ENCODE data around the gene PILRA. TPM values are rescaled to one million over a fixed set of nuclear protein-coding genes. Genes with fewer than 3 reads are reported as not detected.
"Not testable (repeated sequence)": the region's sequence is repeated elsewhere in the genome, so short reads cannot be mapped to it uniquely, and the experiment has no call there.

Gene PILRA
- total and polyA plus RNA-seq, 2 of the 13 experiments (the other 11 are each of a cell fraction or from before 2014, with no cell fraction given) = 0.13 to 1.3 TPM

DNA sequence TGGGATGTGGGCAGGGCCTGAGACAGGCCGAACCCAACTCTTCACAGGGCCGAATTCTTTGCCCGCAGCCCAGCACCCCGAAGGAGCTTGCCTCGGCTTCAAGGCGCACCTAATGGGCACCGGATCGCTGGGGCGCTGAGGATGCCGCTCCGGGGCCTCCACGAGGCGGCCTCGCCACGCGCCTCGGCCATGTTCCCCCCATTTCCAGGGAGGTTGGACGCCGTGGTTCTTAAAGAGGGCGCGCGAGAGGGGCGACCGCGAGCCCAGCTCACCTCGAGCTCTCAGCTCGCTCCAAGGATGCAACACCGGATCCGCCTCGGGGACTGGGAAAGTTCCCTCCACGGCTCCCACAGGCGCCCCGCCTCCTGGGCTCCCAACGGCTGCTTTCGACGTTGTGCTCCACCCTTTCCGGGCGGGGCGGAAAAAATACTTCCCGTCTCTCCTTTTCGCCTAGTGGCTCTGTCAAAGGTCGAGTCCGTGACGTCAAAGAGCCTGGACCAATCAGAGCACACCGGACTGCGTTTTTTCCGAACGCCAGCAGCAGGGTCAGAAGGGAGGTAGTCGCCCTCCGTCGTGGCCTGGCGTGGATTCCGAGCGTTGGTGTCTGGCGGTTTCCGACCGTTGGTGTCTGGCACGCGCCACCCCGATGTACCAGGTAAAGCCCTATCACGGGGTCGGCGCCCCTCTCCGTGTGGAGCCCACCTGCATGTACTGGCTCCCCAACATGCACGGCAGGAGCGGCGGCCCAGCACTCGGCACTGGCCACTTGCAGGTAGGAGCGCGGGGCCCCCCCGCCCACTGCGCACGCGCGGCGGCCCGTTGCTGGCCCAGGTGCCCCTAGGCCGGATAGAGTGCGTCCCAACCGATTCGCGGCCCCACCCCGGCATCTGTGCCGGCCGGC lies 37.5 kb upstream of the PILRA start (continued):
- TF ChIP-seq, protein P1, sequence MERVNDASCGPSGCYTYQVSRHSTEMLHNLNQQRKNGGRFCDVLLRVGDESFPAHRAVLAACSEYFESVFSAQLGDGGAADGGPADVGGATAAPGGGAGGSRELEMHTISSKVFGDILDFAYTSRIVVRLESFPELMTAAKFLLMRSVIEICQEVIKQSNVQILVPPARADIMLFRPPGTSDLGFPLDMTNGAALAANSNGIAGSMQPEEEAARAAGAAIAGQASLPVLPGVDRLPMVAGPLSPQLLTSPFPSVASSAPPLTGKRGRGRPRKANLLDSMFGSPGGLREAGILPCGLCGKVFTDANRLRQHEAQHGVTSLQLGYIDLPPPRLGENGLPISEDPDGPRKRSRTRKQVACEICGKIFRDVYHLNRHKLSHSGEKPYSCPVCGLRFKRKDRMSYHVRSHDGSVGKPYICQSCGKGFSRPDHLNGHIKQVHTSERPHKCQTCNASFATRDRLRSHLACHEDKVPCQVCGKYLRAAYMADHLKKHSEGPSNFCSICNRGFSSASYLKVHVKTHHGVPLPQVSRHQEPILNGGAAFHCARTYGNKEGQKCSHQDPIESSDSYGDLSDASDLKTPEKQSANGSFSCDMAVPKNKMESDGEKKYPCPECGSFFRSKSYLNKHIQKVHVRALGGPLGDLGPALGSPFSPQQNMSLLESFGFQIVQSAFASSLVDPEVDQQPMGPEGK (CRISPR knock-in tag; IDR thresholded peaks at IDR 0.05) = peak; percentile 75
- TF ChIP-seq FOXA1 (IDR thresholded peaks at IDR 0.05); CREM (CRISPR knock-in tag; IDR thresholded peaks at IDR 0.05): not testable (repeated sequence)
- peak; percentile 29; the same call in 1 of the 2 replicates for TF ChIP-seq FOXA1 (CRISPR knock-in tag; IDR thresholded peaks at IDR 0.05)
- peak; percentile 76; the same call in 1 of the 2 replicates for TF ChIP-seq ERF (CRISPR knock-in tag; IDR thresholded peaks at IDR 0.05)
- TF ChIP-seq ZNF792 (CRISPR knock-in tag; IDR thresholded peaks at IDR 0.05) = peak; percentile 55
- TF ChIP-seq, protein P2, sequence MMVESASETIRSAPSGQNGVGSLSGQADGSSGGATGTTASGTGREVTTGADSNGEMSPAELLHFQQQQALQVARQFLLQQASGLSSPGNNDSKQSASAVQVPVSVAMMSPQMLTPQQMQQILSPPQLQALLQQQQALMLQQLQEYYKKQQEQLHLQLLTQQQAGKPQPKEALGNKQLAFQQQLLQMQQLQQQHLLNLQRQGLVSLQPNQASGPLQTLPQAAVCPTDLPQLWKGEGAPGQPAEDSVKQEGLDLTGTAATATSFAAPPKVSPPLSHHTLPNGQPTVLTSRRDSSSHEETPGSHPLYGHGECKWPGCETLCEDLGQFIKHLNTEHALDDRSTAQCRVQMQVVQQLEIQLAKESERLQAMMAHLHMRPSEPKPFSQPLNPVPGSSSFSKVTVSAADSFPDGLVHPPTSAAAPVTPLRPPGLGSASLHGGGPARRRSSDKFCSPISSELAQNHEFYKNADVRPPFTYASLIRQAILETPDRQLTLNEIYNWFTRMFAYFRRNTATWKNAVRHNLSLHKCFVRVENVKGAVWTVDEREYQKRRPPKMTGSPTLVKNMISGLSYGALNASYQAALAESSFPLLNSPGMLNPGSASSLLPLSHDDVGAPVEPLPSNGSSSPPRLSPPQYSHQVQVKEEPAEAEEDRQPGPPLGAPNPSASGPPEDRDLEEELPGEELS (CRISPR knock-in tag; IDR thresholded peaks at IDR 0.05) = peak; percentile 40; the same call in 1 of the 2 replicates
- TF ChIP-seq YEATS4 (CRISPR knock-in tag; IDR thresholded peaks at IDR 0.05; ENCODE audit: borderline replicate concordance) = peak; percentile 95
- TF ChIP-seq ZNF607 (CRISPR knock-in tag; IDR thresholded peaks at IDR 0.05; ENCODE audit: borderline replicate concordance) = peak; percentile 93
- peak; percentile 52 for TF ChIP-seq ZNF777 (CRISPR knock-in tag; IDR thresholded peaks at IDR 0.05)
- peak; percentile 79; the same call in 1 of the 2 replicates for TF ChIP-seq SRY (CRISPR knock-in tag; IDR thresholded peaks at IDR 0.05)
- peak; percentile 69; the same call in 1 of the 2 replicates for TF ChIP-seq FOXK1 (CRISPR knock-in tag; IDR thresholded peaks at IDR 0.05; ENCODE audit: borderline replicate concordance, low read depth)
- peak; percentile 53; the same call in 1 of the 2 replicates for TF ChIP-seq ZNF335 (CRISPR knock-in tag; IDR thresholded peaks at IDR 0.05)
- TF ChIP-seq ZNF430 (CRISPR knock-in tag; IDR thresholded peaks at IDR 0.05) = peak; percentile 90
- peak; percentile 21; the same call in 1 of the 2 replicates for TF ChIP-seq GFI1 (CRISPR knock-in tag; IDR thresholded peaks at IDR 0.05; ENCODE audit: borderline replicate concordance)
- TF ChIP-seq ZNF333 (CRISPR knock-in tag; IDR thresholded peaks at IDR 0.05; ENCODE audit: borderline replicate concordance) = peak; percentile 75; the same call in 1 of the 2 replicates
- peak; percentile 32; the same call in 1 of the 2 replicates for TF ChIP-seq KMT2A (CRISPR knock-in tag; IDR thresholded peaks at IDR 0.05)
- peak; percentile 95 for TF ChIP-seq DMAP1 (CRISPR knock-in tag; IDR thresholded peaks at IDR 0.05)
- TF ChIP-seq, protein P3, sequence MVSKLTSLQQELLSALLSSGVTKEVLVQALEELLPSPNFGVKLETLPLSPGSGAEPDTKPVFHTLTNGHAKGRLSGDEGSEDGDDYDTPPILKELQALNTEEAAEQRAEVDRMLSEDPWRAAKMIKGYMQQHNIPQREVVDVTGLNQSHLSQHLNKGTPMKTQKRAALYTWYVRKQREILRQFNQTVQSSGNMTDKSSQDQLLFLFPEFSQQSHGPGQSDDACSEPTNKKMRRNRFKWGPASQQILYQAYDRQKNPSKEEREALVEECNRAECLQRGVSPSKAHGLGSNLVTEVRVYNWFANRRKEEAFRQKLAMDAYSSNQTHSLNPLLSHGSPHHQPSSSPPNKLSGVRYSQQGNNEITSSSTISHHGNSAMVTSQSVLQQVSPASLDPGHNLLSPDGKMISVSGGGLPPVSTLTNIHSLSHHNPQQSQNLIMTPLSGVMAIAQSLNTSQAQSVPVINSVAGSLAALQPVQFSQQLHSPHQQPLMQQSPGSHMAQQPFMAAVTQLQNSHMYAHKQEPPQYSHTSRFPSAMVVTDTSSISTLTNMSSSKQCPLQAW (CRISPR knock-in tag; IDR thresholded peaks at IDR 0.05) = peak; percentile 54; the same call in 1 of the 2 replicates
- TF ChIP-seq SAP130 (CRISPR knock-in tag; IDR thresholded peaks at IDR 0.05; ENCODE audit: low read depth) = peak; percentile 93
- peak; percentile 83; the same call in 1 of the 2 replicates for TF ChIP-seq SAFB2 (CRISPR knock-in tag; IDR thresholded peaks at IDR 0.05; ENCODE audit: borderline replicate concordance, low read depth)
- peak; percentile 36; the same call in 1 of the 2 replicates for TF ChIP-seq ZNF614 (CRISPR knock-in tag; IDR thresholded peaks at IDR 0.05; ENCODE audit: borderline replicate concordance)
- TF ChIP-seq ZNF263 (CRISPR knock-in tag; IDR thresholded peaks at IDR 0.05) = 0 out of 2 replicates have a peak, but pooled peaks have one; percentile 24
- peak; percentile 77; the same call in 1 of the 2 replicates for TF ChIP-seq HOXA5 (CRISPR knock-in tag; IDR thresholded peaks at IDR 0.05)
- TF ChIP-seq CREM (IDR thresholded peaks at IDR 0.05) = peak; percentile 86
- peak; percentile 71 for TF ChIP-seq POGZ (CRISPR knock-in tag; IDR thresholded peaks at IDR 0.05)

Data from HepG2 (cell line).